GM12878 (cell line): Measurements from ENCODE around the gene MAD1L1. TPM values are rescaled to one million over a fixed set of nuclear protein-coding genes. Genes with fewer than 3 reads are reported as not detected.

ENCODE experiments used
- ATAC-seq: fragments of 200-7000 bp; cut with Tn5 transposase; 3 replicates; pipeline ENCODE4 v1.9.1; 2020; ENCODE audit warnings: mild to moderate bottlenecking, moderate library complexity
- BruUV-seq: library from RNA; stranded (reverse); fragments of 400-500 nt; replicated peaks from 2 replicates; lab custom pipeline; 2021; lab: Mats Ljungman, UMichigan
- CTCF ChIA-PET: fragments of 300-600 bp; sonication (Branson Sonifier 250); formaldehyde crosslinking; extraction: SDS; loops from one replicate; lab custom pipeline; 2021; ENCODE audit warnings: inconsistent platforms; lab: Yijun Ruan, JAX
- POLR2A ChIA-PET: fragments of 350-600 bp; formaldehyde crosslinking; extraction: SDS; loops from one replicate; lab custom pipeline; 2021; ENCODE audit warnings: inconsistent platforms; lab: Charles Lee
- RAD21 ChIA-PET: fragments of 300-600 bp; sonication (Branson Sonifier 250); formaldehyde crosslinking; loops from one replicate; lab custom pipeline; 2023; ENCODE audit warnings: antibody characterized with exemption; ENCODE audit not compliant: unreplicated experiment; lab: Charles Lee
- SMC1A ChIA-PET: fragments of 300-600 bp; sonication (Branson Sonifier 250); formaldehyde crosslinking; loops from one replicate; lab custom pipeline; 2023; ENCODE audit not compliant: unreplicated experiment, uncharacterized antibody; lab: Charles Lee
- DNase-seq: peaks from one replicate; pipeline ENCODE4 v3.0.0-alpha.2; 2011; ENCODE audit warnings: low read depth, low spot score
- FAIRE-seq: peaks from 3 replicates; lab custom pipeline; 2011; peaks lifted over from hg19 to GRCh38; lab: Jason Lieb, UNC
- H2AFZ ChIP-seq: 2 replicates; pipeline ENCODE4 v1.6.0; 2011; ENCODE audit warnings: low read depth, low read length, control low read depth; ENCODE audit not compliant: control insufficient read depth
- H3K27ac ChIP-seq: 2 replicates; pipeline ENCODE4 v1.5.1; 2011; ENCODE audit warnings: control low read depth; ENCODE audit not compliant: control insufficient read depth, insufficient read depth
- H3K27me3 ChIP-seq, 2 experiments: replicated peaks in 1 of 2; 2 replicates each; pipeline versions ENCODE4 v1.6.0 to v1.6.1; 2011; ENCODE audit warnings: low read length in 1 of 2; ENCODE audit not compliant: control insufficient read depth in 2 of 2, insufficient read depth in 2 of 2
- H3K36me3 ChIP-seq, 2 experiments: 2 replicates each; pipeline ENCODE4 v1.5.1; 2011; ENCODE audit warnings: low read length in 1 of 2; ENCODE audit not compliant: control insufficient read depth in 2 of 2, insufficient read depth in 2 of 2
- H3K4me1 ChIP-seq: 2 replicates; pipeline ENCODE4 v1.6.1; 2011; ENCODE audit warnings: mild to moderate bottlenecking, low read length, moderate library complexity, mixed read lengths; ENCODE audit not compliant: control insufficient read depth, insufficient read depth
- H3K4me2 ChIP-seq: 2 replicates; pipeline ENCODE4 v1.6.0; 2011; ENCODE audit warnings: control low read depth; ENCODE audit not compliant: control insufficient read depth, insufficient read depth
- H3K4me3 ChIP-seq: fragments of 200-600 bp; sonication (generic); 2 replicates; pipeline ENCODE4 v1.5.1; 2016
- H3K79me2 ChIP-seq: 2 replicates; pipeline ENCODE4 v1.6.0; 2011; ENCODE audit warnings: low read length; ENCODE audit not compliant: control insufficient read depth, insufficient read depth
- H3K9ac ChIP-seq: 2 replicates; pipeline ENCODE4 v1.8.0; 2011; ENCODE audit warnings: low read length, control low read depth, mixed read lengths; ENCODE audit not compliant: control insufficient read depth, insufficient read depth
- H3K9me3 ChIP-seq: replicated peaks from 3 replicates; pipeline ENCODE4 v1.5.1; 2011; ENCODE audit warnings: mild to moderate bottlenecking, low read length; ENCODE audit not compliant: control insufficient read depth, insufficient read depth
- H4K20me1 ChIP-seq: 2 replicates; pipeline ENCODE4 v1.6.0; 2011; ENCODE audit not compliant: control insufficient read depth, insufficient read depth
- BACH1 ChIP-seq: fragments of 450-650 bp; IDR thresholded peaks from 2 replicates; pipeline ENCODE4 v1.6.1; 2017; ENCODE audit warnings: mild to moderate bottlenecking, borderline replicate concordance
- CBX5 ChIP-seq: sonication (generic); IDR thresholded peaks from 2 replicates; pipeline ENCODE4 v1.6.1; 2016; ENCODE audit warnings: low read depth, moderate library complexity, mild to moderate bottlenecking, inconsistent platforms
- EP300 ChIP-seq, 2 experiments: fragments of 150-350 bp in 1 of 2; IDR thresholded peaks; 2 replicates each; pipeline ENCODE4 v1.6.1; 2011 to 2012; ENCODE audit warnings: low read depth in 2 of 2, low read length in 2 of 2, borderline replicate concordance in 1 of 2, improper control_type of control experiment in 1 of 2, inconsistent platforms in 1 of 2; ENCODE audit not compliant: control insufficient read depth in 1 of 2
- ESRRA ChIP-seq: IDR thresholded peaks from 2 replicates; pipeline ENCODE4 v1.6.1; 2012; ENCODE audit warnings: mild to moderate bottlenecking, low read length, improper control_type of control experiment
- MTA2 ChIP-seq: fragments of 450-650 bp; IDR thresholded peaks from 2 replicates; pipeline ENCODE4 v1.6.1; 2016; ENCODE audit warnings: low read depth, mild to moderate bottlenecking, moderate library complexity
- RBBP5 ChIP-seq: fragments of 200-600 bp; sonication (generic); conservative IDR thresholded peaks from 2 replicates; pipeline ENCODE4 v1.6.1; 2016
- SPI1 ChIP-seq: IDR thresholded peaks from 2 replicates; pipeline ENCODE4 v1.6.1; 2011; ENCODE audit warnings: low read depth, mild to moderate bottlenecking, low read length, moderate library complexity, borderline replicate concordance; ENCODE audit not compliant: insufficient read depth
- TCF3 ChIP-seq: IDR thresholded peaks from 2 replicates; pipeline ENCODE4 v1.6.1; 2012; ENCODE audit warnings: low read depth, mild to moderate bottlenecking, low read length, borderline replicate concordance; ENCODE audit not compliant: insufficient read depth
- WGBS: methylation state at CpG from one replicate; pipeline ENCODE4 v1.1.6; 2016; ENCODE audit warnings: low lambda C conversion rate; ENCODE audit not compliant: insufficient replicate concordance, insufficient coverage; ENCODE audit errors: missing lambda C conversion rate; 5-methylcytosine and 5-hydroxymethylcytosine counted together
- in situ Hi-C: fragments of 300-500 bp; cut with MboI; formaldehyde crosslinking; loops from 9 replicates; pipeline ENCODE4 v1.14.3; 2018; ENCODE audit warnings: mixed read lengths
- intact Hi-C: fragments of 100-400 bp; cut with micrococcal nuclease; formaldehyde crosslinking; loops from one replicate; pipeline ENCODE4 v1.14.2; 2022; ENCODE audit not compliant: unreplicated experiment
- polyA plus RNA-seq, 11 experiments: library from polyadenylated mRNA; depleted of rRNA in 4 of 11; unstranded in 6 of 11; stranded (reverse) in 5 of 11; fragments of >200 nt; fragmentation: Nextera tagmentation in 4 of 11; fragmentation: Illumina TruSeq in 1 of 11; extraction: Ambion mirVana in 4 of 11; extraction: Trizol in 1 of 11; gene quantifications; 1 replicate in 1 of 11; 2 replicates in 10 of 11; pipeline versions ENCODE4 v1.2.1 to v1.2.3, GENCODE V29; 2011 to 2016; ENCODE audit warnings: inconsistent platforms in 2 of 11, missing spikeins in 2 of 11, low read depth in 1 of 11
- total RNA-seq, 4 experiments: library from RNA; depleted of rRNA in 3 of 4; stranded (reverse); fragments of >200 nt in 3 of 4; fragmentation: Illumina TruSeq in 1 of 4; extraction: Trizol in 1 of 4; gene quantifications; 2 replicates each; pipeline versions ENCODE4 v1.2.1 to v1.2.3, GENCODE V29; 2013 to 2021
- TF ChIP-seq, protein P1 (sequence below): fragments of 450-650 bp; IDR thresholded peaks from 2 replicates; pipeline ENCODE4 v1.6.1; 2017; ENCODE audit warnings: low read depth, mild to moderate bottlenecking, moderate library complexity

MAD1L1 gene
- total and polyA plus RNA-seq, 10 of the 15 experiments (the other 5 are each of a cell fraction or from before 2014, with no cell fraction given), result 2.2 to 76.8 (median 38.3) TPM

DNA sequence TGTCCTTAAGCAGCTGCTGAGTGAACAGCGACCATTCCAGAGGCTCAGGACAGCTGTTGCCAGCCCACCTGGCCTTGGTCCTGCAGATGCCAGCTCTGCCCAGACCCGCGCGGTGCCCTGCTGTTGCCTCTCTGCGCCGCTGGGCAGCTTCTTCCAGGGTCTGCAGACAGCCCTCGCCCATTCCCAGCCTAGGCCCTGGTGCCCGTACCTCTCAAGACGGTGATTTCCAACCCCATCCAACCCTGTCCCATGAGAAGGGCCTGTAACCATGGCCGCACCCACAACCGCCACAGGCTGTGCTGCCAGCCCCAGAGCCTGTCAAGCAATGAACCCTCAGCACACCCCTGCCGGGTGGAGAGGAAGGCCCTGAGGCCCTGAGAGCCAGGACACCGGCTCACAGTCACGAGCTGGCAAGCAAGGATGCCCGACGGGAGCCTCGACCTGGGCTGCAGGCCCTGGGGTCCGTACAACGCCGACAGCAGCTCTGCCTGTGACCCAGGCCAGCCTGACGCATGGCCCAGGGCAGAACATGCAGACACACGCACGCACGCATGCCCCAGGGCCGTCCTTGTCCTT is 231.9 kb downstream of the MAD1L1 start (continued):
- TF ChIP-seq, protein P1, sequence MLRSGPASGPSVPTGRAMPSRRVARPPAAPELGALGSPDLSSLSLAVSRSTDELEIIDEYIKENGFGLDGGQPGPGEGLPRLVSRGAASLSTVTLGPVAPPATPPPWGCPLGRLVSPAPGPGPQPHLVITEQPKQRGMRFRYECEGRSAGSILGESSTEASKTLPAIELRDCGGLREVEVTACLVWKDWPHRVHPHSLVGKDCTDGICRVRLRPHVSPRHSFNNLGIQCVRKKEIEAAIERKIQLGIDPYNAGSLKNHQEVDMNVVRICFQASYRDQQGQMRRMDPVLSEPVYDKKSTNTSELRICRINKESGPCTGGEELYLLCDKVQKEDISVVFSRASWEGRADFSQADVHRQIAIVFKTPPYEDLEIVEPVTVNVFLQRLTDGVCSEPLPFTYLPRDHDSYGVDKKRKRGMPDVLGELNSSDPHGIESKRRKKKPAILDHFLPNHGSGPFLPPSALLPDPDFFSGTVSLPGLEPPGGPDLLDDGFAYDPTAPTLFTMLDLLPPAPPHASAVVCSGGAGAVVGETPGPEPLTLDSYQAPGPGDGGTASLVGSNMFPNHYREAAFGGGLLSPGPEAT, result no peak

- 87% methylated on average over 23 of the region's 27 CpGs for WGBS
- RAD21 ChIA-PET, result no interaction called here
Observed at GRCh38 chr7:2000153-2000687, 232.5 kb downstream of the MAD1L1 start.

More at GRCh38 chr7:2000153-2000687, 232.5 kb downstream of the MAD1L1 start:
- ATAC-seq (no peak; the same call in 2 of the 3 replicates), FAIRE-seq (no peak), DNase-seq (no peak)
- H3K27ac ChIP-seq, result no peak overlapping the region
- ChIA-PET POLR2A (no interaction called here), CTCF (no interaction called here), SMC1A (no interaction called here)
- intact Hi-C loops, result no loop called here
- no peaks in the 10 kb centered on the region; the same call in 1 of the 2 replicates for H3K4me1 ChIP-seq
- no peaks in the 10 kb centered on the region for H3K9me3 ChIP-seq
- no TSS peak for BruUV-seq
- H3K79me2 ChIP-seq, result no peaks in the 10 kb centered on the region
- H3K9ac ChIP-seq, result no peak overlapping the region
- in situ Hi-C loops, result no loop called here
- peaks cover 0 to 9% of the 10 kb centered on the region in 2 experiments; a peak in 2 of 4 replicates for H3K36me3 ChIP-seq
- no peaks in the 10 kb centered on the region for H3K27me3 ChIP-seq
- H4K20me1 ChIP-seq, result no peaks in the 10 kb centered on the region
- no peak for TF ChIP-seq MTA2
- no peak for TF ChIP-seq ESRRA
- no peak for TF ChIP-seq TCF3
- no peak for TF ChIP-seq BACH1
- no peak for TF ChIP-seq EP300 (IDR thresholded peaks at IDR 0.05; ENCODE audit: borderline replicate concordance in 1 of 2, control insufficient read depth in 1 of 2, low read depth in 2 of 2, low read length in 2 of 2)
- no peak for TF ChIP-seq SPI1
- TF ChIP-seq CBX5, result no peak
- TF ChIP-seq RBBP5, result no peak
- H2AFZ ChIP-seq, result no peak overlapping the region
- no peak overlapping the region for H3K4me3 ChIP-seq
- no peak overlapping the region for H3K4me2 ChIP-seq
